ENCODE measurements around the gene ITCH. TPM values are rescaled to one million over a fixed set of nuclear protein-coding genes. Genes with fewer than 3 reads are reported as not detected.
A peak's percentile ranks its signal among the peaks of the same experiment; 100 is the strongest.

ITCH gene
- total RNA-seq, 6 experiments from 2014 or later, result 55.0 to 63.3 (median 59.1) TPM

- Mint-ChIP-seq H3K36me3 (ENCODE audit: low read depth) (peaks cover 29% of the 10 kb centered on the region), H3K4me3 (no peak overlapping the region), H3K27me3 (ENCODE audit: insufficient read depth) (peaks cover 2% of the 10 kb centered on the region; the same call in 1 of the 2 replicates), H3K27ac (no peak overlapping the region), H3K4me1 (ENCODE audit: low read depth) (peaks cover 10% of the 10 kb centered on the region; the same call in 1 of the 2 replicates), H3K9me3 (no peaks in the 10 kb centered on the region)
- DNase-seq, result no peak
- no peak for TF ChIP-seq CTCF (IDR thresholded peaks at IDR 0.05)
Observed at GRCh38 chr20:34535301-34535840, 172.3 kb downstream of the ITCH start.

GRCh38 chr20:34535857-34536256, 172.8 kb downstream of the ITCH start:
- TF ChIP-seq CTCF (IDR thresholded peaks at IDR 0.05), result no peak
- H3K4me3 Mint-ChIP-seq, result no peak overlapping the region
- H3K9me3 Mint-ChIP-seq, result no peaks in the 10 kb centered on the region
- H3K27ac Mint-ChIP-seq, result no peak overlapping the region
- peaks cover 34% of the 10 kb centered on the region for H3K36me3 Mint-ChIP-seq (ENCODE audit: low read depth)
- peaks cover 2% of the 10 kb centered on the region; the same call in 1 of the 2 replicates for H3K27me3 Mint-ChIP-seq (ENCODE audit: insufficient read depth)
- H3K4me1 Mint-ChIP-seq (ENCODE audit: low read depth), result peaks cover 10% of the 10 kb centered on the region; the same call in 1 of the 2 replicates
- no peak for DNase-seq

GRCh38 chr20:34536798-34537394, 173.8 kb downstream of the ITCH start:
- no peak for DNase-seq
- peaks cover 2% of the 10 kb centered on the region; the same call in 1 of the 2 replicates for H3K27me3 Mint-ChIP-seq (ENCODE audit: insufficient read depth)
- no peaks in the 10 kb centered on the region for H3K9me3 Mint-ChIP-seq
- 0 out of 2 replicates have a peak, but pooled peaks cover 5% of the 10 kb centered on the region for H3K4me1 Mint-ChIP-seq (ENCODE audit: low read depth)
- H3K4me3 Mint-ChIP-seq, result no peak overlapping the region
- H3K27ac Mint-ChIP-seq, result peak overlapping the region; percentile 45; the same call in 1 of the 2 replicates
- TF ChIP-seq CTCF (IDR thresholded peaks at IDR 0.05), result peak; percentile 64
- peaks cover 35% of the 10 kb centered on the region for H3K36me3 Mint-ChIP-seq (ENCODE audit: low read depth)

- Mint-ChIP-seq H3K27me3 (ENCODE audit: insufficient read depth) (peaks cover 2% of the 10 kb centered on the region; the same call in 1 of the 2 replicates), H3K9me3 (no peaks in the 10 kb centered on the region), H3K36me3 (ENCODE audit: low read depth) (peaks cover 35% of the 10 kb centered on the region), H3K4me3 (no peak overlapping the region), H3K27ac (no peak overlapping the region), H3K4me1 (ENCODE audit: low read depth) (0 out of 2 replicates have a peak, but pooled peaks cover 5% of the 10 kb centered on the region)
- no peak for TF ChIP-seq CTCF (IDR thresholded peaks at IDR 0.05)
- no peak for DNase-seq
Observed at GRCh38 chr20:34537651-34538050, 174.6 kb downstream of the ITCH start.

GRCh38 chr20:34538671-34539123, 175.6 kb downstream of the ITCH start:
- no peaks in the 10 kb centered on the region for H3K9me3 Mint-ChIP-seq
- H3K27ac Mint-ChIP-seq, result peak overlapping the region; percentile 25; the same call in 1 of the 2 replicates
- H3K27me3 Mint-ChIP-seq (ENCODE audit: insufficient read depth), result peaks cover 2% of the 10 kb centered on the region; the same call in 1 of the 2 replicates
- 0 out of 2 replicates have a peak, but pooled peaks cover 5% of the 10 kb centered on the region for H3K4me1 Mint-ChIP-seq (ENCODE audit: low read depth)
- peak; percentile 91 for TF ChIP-seq CTCF (IDR thresholded peaks at IDR 0.05)
- peak; percentile 36 for DNase-seq
- no peak overlapping the region for H3K4me3 Mint-ChIP-seq
- H3K36me3 Mint-ChIP-seq (ENCODE audit: low read depth), result peaks cover 35% of the 10 kb centered on the region
